SJSA1 (cell line): ENCODE results near the gene PLSCR2. TPM values are rescaled to one million over a fixed set of nuclear protein-coding genes. Genes with fewer than 3 reads are reported as not detected.

Experiments used
- total RNA-seq: library from RNA; depleted of rRNA; stranded (reverse); fragments of >200 nt; shearing (Covaris generic); gene quantifications from 2 replicates; pipeline ENCODE4 v1.2.3, GENCODE V29; 2014; rRNA removed

PLSCR2 gene
- total RNA-seq, 1 experiment from 2014 or later, result not detected

Other genes with a start within 250 kb of the PLSCR2 start
- gene PLSCR4, start 218.5 kb downstream of the PLSCR2 start, total RNA-seq, result 3.7 and 7.8 TPM in 2 replicates
- 64.4 and 90.4 TPM in 2 replicates for gene PLSCR1, start 75.0 kb upstream of the PLSCR2 start, total RNA-seq
- not detected in 2 replicates for gene PLSCR5, start 135.8 kb upstream of the PLSCR2 start, total RNA-seq